GM19452 (cell line): ENCODE measurements around the gene FOXL1.

Experiments used
- ATAC-seq: cut with Tn5 transposase; IDR thresholded peaks from one replicate; pipeline ENCODE4 v1.9.1; 2021; ENCODE audit not compliant: unreplicated experiment

Gene FOXL1

GRCh38 chr16:86625821-86626220, 47.5 kb downstream of the FOXL1 start:
- ATAC-seq, result no peak

GRCh38 chr16:86626284-86626683, 47.9 kb downstream of the FOXL1 start:
- ATAC-seq, result no peak

GRCh38 chr16:86626966-86627365, 48.6 kb downstream of the FOXL1 start:
- no peak for ATAC-seq

GRCh38 chr16:86628614-86629013, 50.3 kb downstream of the FOXL1 start:
- no peak for ATAC-seq

GRCh38 chr16:86630471-86630870, 52.1 kb downstream of the FOXL1 start:
- ATAC-seq, result no peak

- no peak for ATAC-seq
Measured at GRCh38 chr16:86631444-86631843, 53.1 kb downstream of the FOXL1 start.
